GM23248 (cell line): Measurements from ENCODE around the gene CASQ2. TPM values are rescaled to one million over a fixed set of nuclear protein-coding genes. Genes with fewer than 3 reads are reported as not detected.

ENCODE experiments used
- DNase-seq: peaks from one replicate; pipeline ENCODE4 v3.0.0-alpha.2; 2015
- H2AFZ ChIP-seq: fragments of 200-600 bp; sonication (generic); 2 replicates; pipeline ENCODE4 v1.6.1; 2016; ENCODE audit warnings: antibody characterized with exemption
- H3F3A ChIP-seq: fragments of 200-600 bp; sonication (generic); 2 replicates; pipeline ENCODE4 v1.6.1; 2016; ENCODE audit warnings: mild to moderate bottlenecking, antibody characterized with exemption, mixed run types; ENCODE audit not compliant: insufficient read depth
- H3K27ac ChIP-seq: fragments of 200-600 bp; sonication (generic); 2 replicates; pipeline ENCODE4 v1.5.1; 2016; ENCODE audit warnings: mild to moderate bottlenecking
- H3K27me3 ChIP-seq: fragments of 200-600 bp; sonication (generic); replicated peaks from 2 replicates; pipeline ENCODE4 v1.6.1; 2016; ENCODE audit warnings: mild to moderate bottlenecking; ENCODE audit not compliant: insufficient read depth
- H3K36me3 ChIP-seq: fragments of 200-600 bp; sonication (generic); 2 replicates; pipeline ENCODE4 v1.6.1; 2016; ENCODE audit warnings: low read depth, mild to moderate bottlenecking
- H3K4me1 ChIP-seq: fragments of 200-600 bp; sonication (generic); 2 replicates; pipeline ENCODE4 v1.6.1; 2016; ENCODE audit warnings: mild to moderate bottlenecking; ENCODE audit not compliant: insufficient read depth
- H3K4me2 ChIP-seq: fragments of 200-600 bp; sonication (generic); one replicate; pipeline ENCODE4 v1.6.1; 2016; ENCODE audit warnings: mild to moderate bottlenecking; ENCODE audit not compliant: unreplicated experiment
- H3K4me3 ChIP-seq: fragments of 200-600 bp; sonication (generic); 2 replicates; pipeline ENCODE4 v1.5.1; 2016; ENCODE audit warnings: mild to moderate bottlenecking
- H3K79me2 ChIP-seq: fragments of 200-600 bp; sonication (generic); 2 replicates; pipeline ENCODE4 v1.6.1; 2016; ENCODE audit warnings: mild to moderate bottlenecking; ENCODE audit not compliant: insufficient read depth
- H3K9ac ChIP-seq: fragments of 200-600 bp; sonication (generic); 2 replicates; pipeline ENCODE4 v1.6.1; 2016; ENCODE audit warnings: mild to moderate bottlenecking
- H3K9me2 ChIP-seq: fragments of 200-600 bp; sonication (generic); 2 replicates; pipeline ENCODE4 v1.6.1; 2016; ENCODE audit warnings: mixed run types, mild to moderate bottlenecking, moderate library complexity; ENCODE audit not compliant: insufficient read depth
- H3K9me3 ChIP-seq: fragments of 200-600 bp; sonication (generic); one replicate; pipeline ENCODE4 v1.6.1; 2017; ENCODE audit warnings: low read depth
- H4K20me1 ChIP-seq: fragments of 200-600 bp; sonication (generic); 2 replicates; pipeline ENCODE4 v1.6.0; 2016; ENCODE audit not compliant: insufficient read depth
- EZH2 ChIP-seq: fragments of 200-600 bp; sonication (generic); IDR thresholded peaks from 2 replicates; pipeline ENCODE4 v1.6.1; 2018; ENCODE audit warnings: antibody characterized with exemption, mild to moderate bottlenecking; ENCODE audit not compliant: insufficient read depth, poor library complexity, severe bottlenecking
- EZH2phosphoT487 ChIP-seq: fragments of 200-600 bp; sonication (generic); IDR thresholded peaks from 2 replicates; pipeline ENCODE4 v1.6.1; 2018; ENCODE audit warnings: antibody characterized with exemption, moderate library complexity, mild to moderate bottlenecking, low read depth; ENCODE audit not compliant: insufficient read depth
- WGBS, 2 experiments: methylation state at CpG; one replicate each; pipeline ENCODE4 v1.1.6; 2015 to 2017; ENCODE audit warnings: low lambda C conversion rate in 2 of 2, low coverage in 1 of 2; ENCODE audit errors: missing lambda C conversion rate in 2 of 2; 5-methylcytosine and 5-hydroxymethylcytosine counted together
- in situ Hi-C: fragments of 300-500 bp; cut with MboI; formaldehyde crosslinking; loops from 2 replicates; pipeline ENCODE4 v1.15.0; 2020
- polyA plus RNA-seq: library from polyadenylated mRNA; unstranded; fragments of >200 nt; fragmentation: Nextera tagmentation; extraction: Ambion mirVana; gene quantifications from 2 replicates; pipeline ENCODE4 v1.2.1, GENCODE V29; 2016
- total RNA-seq: library from RNA; depleted of rRNA; stranded (reverse); fragments of >200 nt; shearing (Covaris generic); gene quantifications from 2 replicates; pipeline ENCODE4 v1.2.3, GENCODE V29; 2014

Gene CASQ2
- total and polyA plus RNA-seq, 2 experiments from 2014 or later, result not detected

GRCh38 chr1:115669002-115669673 lies 99.4 kb downstream of the CASQ2 start:
- no peaks in the 10 kb centered on the region for H3K9me3 ChIP-seq
- 89 to 94% methylated on average over 5 of the region's 5 CpGs for WGBS, 2 experiments
- in situ Hi-C loops, result no loop called here
- H2AFZ ChIP-seq, result no peak overlapping the region
- DNase-seq, result peak; percentile 78
- no peaks in the 10 kb centered on the region for H3K9me2 ChIP-seq
- peaks cover 22% of the 10 kb centered on the region for H3F3A ChIP-seq
- H3K27ac ChIP-seq, result peak overlapping the region; percentile 35
- TF ChIP-seq EZH2phosphoT487 (no peak), EZH2 (no peak)
- H3K9ac ChIP-seq, result no peak overlapping the region
- no peaks in the 10 kb centered on the region for H3K27me3 ChIP-seq
- peaks cover 20% of the 10 kb centered on the region; the same call in 1 of the 2 replicates for H3K36me3 ChIP-seq
- H3K4me3 ChIP-seq, result no peak overlapping the region
- H3K79me2 ChIP-seq, result no peaks in the 10 kb centered on the region; the same call in 1 of the 2 replicates
- no peak overlapping the region for H3K4me2 ChIP-seq
- H4K20me1 ChIP-seq, result no peaks in the 10 kb centered on the region
- peaks cover 19% of the 10 kb centered on the region for H3K4me1 ChIP-seq

GRCh38 chr1:115668579-115668978 lies 99.9 kb downstream of the CASQ2 start:
- Histone ChIP-seq H3K27me3 (no peaks in the 10 kb centered on the region), H3K79me2 (no peaks in the 10 kb centered on the region; the same call in 1 of the 2 replicates), H3K9me2 (no peaks in the 10 kb centered on the region), H3F3A (peaks cover 22% of the 10 kb centered on the region), H3K4me1 (peaks cover 19% of the 10 kb centered on the region), H4K20me1 (no peaks in the 10 kb centered on the region), H3K36me3 (peaks cover 23% of the 10 kb centered on the region; the same call in 1 of the 2 replicates), H3K9ac (no peak overlapping the region), H3K9me3 (no peaks in the 10 kb centered on the region), H3K4me3 (no peak overlapping the region), H2AFZ (no peak overlapping the region), H3K4me2 (no peak overlapping the region), H3K27ac (peak overlapping the region; percentile 35)
- whole genome bisulfite sequencing, 2 experiments, result 78 to 93% methylated on average over 1 of the region's 1 CpG
- no peak for TF ChIP-seq EZH2phosphoT487
- TF ChIP-seq EZH2, result no peak
- in situ Hi-C loops, result no loop called here
- DNase-seq, result peak; percentile 22

- H2AFZ ChIP-seq, result no peak overlapping the region
- H3K4me1 ChIP-seq, result peaks cover 19% of the 10 kb centered on the region
- no peaks in the 10 kb centered on the region for H4K20me1 ChIP-seq
- no peak overlapping the region for H3K4me3 ChIP-seq
- no peak overlapping the region for H3K27ac ChIP-seq
- no peaks in the 10 kb centered on the region for H3K27me3 ChIP-seq
- H3F3A ChIP-seq, result peaks cover 22% of the 10 kb centered on the region
- H3K9me2 ChIP-seq, result no peaks in the 10 kb centered on the region
- H3K36me3 ChIP-seq, result peaks cover 29% of the 10 kb centered on the region; the same call in 1 of the 2 replicates
- no peak overlapping the region for H3K9ac ChIP-seq
- no peak for TF ChIP-seq EZH2phosphoT487
- TF ChIP-seq EZH2, result no peak
- H3K9me3 ChIP-seq, result no peaks in the 10 kb centered on the region
- in situ Hi-C loops, result no loop called here
- no peak for DNase-seq
- H3K4me2 ChIP-seq, result no peak overlapping the region
- no peaks in the 10 kb centered on the region; the same call in 1 of the 2 replicates for H3K79me2 ChIP-seq
- 84 to 90% methylated on average over 4 of the region's 4 CpGs for WGBS, 2 experiments
These were observed 101.8 kb downstream of the CASQ2 start for GRCh38 chr1:115666702-115667101.

GRCh38 chr1:115666206-115666605 lies 102.3 kb downstream of the CASQ2 start:
- Histone ChIP-seq H3F3A (peaks cover 22% of the 10 kb centered on the region), H3K9ac (no peak overlapping the region), H3K9me3 (no peaks in the 10 kb centered on the region), H3K4me3 (no peak overlapping the region), H3K27ac (no peak overlapping the region), H3K4me1 (peaks cover 19% of the 10 kb centered on the region), H3K9me2 (no peaks in the 10 kb centered on the region), H2AFZ (no peak overlapping the region), H3K4me2 (no peak overlapping the region), H3K36me3 (peaks cover 29% of the 10 kb centered on the region; the same call in 1 of the 2 replicates), H3K79me2 (no peaks in the 10 kb centered on the region; the same call in 1 of the 2 replicates), H4K20me1 (no peaks in the 10 kb centered on the region), H3K27me3 (no peaks in the 10 kb centered on the region)
- 89 to 93% methylated on average over 6 of the region's 6 CpGs for WGBS, 2 experiments
- in situ Hi-C loops, result no loop called here
- DNase-seq, result no peak
- TF ChIP-seq EZH2phosphoT487, result no peak
- TF ChIP-seq EZH2, result no peak
